LNCaP clone FGC (cell line): ENCODE data around the gene TBX10.

ENCODE experiments used
- DNase-seq: peaks from one replicate; pipeline ENCODE4 v3.0.0-alpha.2; 2011; ENCODE audit warnings: low read depth
- H3K4me3 ChIP-seq: 2 replicates; pipeline ENCODE4 v1.5.1; 2011; ENCODE audit warnings: mild to moderate bottlenecking, low read depth, low read length, control low read depth
- CTCF ChIP-seq: IDR thresholded peaks from 2 replicates; pipeline ENCODE4 v1.5.1; 2012; ENCODE audit warnings: mild to moderate bottlenecking; ENCODE audit not compliant: control insufficient read depth, insufficient read depth; ENCODE audit errors: extremely low read depth

TBX10 gene

DNA sequence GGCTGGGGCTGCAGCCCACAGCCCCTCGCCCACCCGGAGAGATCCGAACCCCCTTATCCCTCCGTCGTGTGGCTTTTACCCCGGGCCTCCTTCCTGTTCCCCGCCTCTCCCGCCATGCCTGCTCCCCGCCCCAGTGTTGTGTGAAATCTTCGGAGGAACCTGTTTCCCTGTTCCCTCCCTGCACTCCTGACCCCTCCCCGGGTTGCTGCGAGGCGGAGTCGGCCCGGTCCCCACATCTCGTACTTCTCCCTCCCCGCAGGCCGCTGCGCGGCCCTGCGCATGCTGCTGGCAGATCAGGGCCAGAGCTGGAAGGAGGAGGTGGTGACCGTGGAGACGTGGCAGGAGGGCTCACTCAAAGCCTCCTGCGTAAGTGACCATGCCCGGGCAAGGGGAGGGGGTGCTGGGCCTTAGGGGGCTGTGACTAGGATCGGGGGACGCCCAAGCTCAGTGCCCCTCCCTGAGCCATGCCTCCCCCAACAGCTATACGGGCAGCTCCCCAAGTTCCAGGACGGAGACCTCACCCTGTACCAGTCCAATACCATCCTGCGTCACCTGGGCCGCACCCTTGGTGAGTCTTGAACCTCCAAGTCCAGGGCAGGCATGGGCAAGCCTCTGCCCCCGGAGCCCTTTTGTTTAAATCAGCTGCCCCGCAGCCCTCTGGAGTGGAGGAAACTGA, 55.2 kb downstream of the TBX10 start:
- no peak for TF ChIP-seq CTCF
- DNase-seq = no peak
- H3K4me3 ChIP-seq = no peak overlapping the region

- DNase-seq = no peak
- no peak for TF ChIP-seq CTCF
- H3K4me3 ChIP-seq = no peak within 1 kb of the TSS
Measured at GRCh38 chr11:67583247-67584204, 56.0 kb downstream of the TBX10 start, which contains the start of gene GSTP1. Gene GSTP1, plus strand, starts transcription at chr11:67583812. Its CDS starts 32 bp downstream, at chr11:67583844.

- no peak overlapping the region for H3K4me3 ChIP-seq
- TF ChIP-seq CTCF = no peak
- peak; percentile 11 for DNase-seq
Measured at GRCh38 chr11:67582011-67582410, 57.6 kb downstream of the TBX10 start.

GRCh38 chr11:67581469-67581868, 58.1 kb downstream of the TBX10 start:
- no peak for DNase-seq
- no peak for TF ChIP-seq CTCF
- H3K4me3 ChIP-seq = no peak overlapping the region
